Stimulated activated CD4-positive, alpha-beta T cell treated with anti-CD3 and anti-CD28 coated beads, Interleukin-15, amount 100 ng/mL, for 24 hours (primary cell): ENCODE measurements around the gene DAB1.

Source experiments
- DNase-seq: peaks from one replicate; pipeline ENCODE4 v3.0.0-alpha.2; 2020

Gene DAB1

GRCh38 chr1:57007948-57008347 is 415.9 kb downstream of the DAB1 start:
- no peak for DNase-seq

DNA sequence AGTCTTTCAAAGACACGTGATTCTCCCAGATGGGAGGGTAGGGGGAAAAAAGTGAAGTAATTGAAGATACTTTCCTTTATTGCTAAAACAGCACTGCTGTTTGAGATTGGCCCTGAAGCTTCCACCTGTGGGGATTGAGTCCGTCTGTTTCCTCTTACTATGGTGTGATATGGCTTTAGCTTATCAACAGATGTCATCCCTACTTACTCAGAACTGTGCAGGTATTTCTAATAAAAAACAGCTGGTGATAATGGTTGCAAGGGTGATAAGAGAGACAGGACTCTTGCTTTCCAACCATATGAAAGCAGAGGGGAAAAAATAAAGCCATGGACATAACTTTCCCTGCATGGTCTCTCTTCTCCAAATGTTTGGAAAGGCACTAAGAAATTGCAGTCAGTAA is 416.4 kb downstream of the DAB1 start:
- no peak for DNase-seq

DNA sequence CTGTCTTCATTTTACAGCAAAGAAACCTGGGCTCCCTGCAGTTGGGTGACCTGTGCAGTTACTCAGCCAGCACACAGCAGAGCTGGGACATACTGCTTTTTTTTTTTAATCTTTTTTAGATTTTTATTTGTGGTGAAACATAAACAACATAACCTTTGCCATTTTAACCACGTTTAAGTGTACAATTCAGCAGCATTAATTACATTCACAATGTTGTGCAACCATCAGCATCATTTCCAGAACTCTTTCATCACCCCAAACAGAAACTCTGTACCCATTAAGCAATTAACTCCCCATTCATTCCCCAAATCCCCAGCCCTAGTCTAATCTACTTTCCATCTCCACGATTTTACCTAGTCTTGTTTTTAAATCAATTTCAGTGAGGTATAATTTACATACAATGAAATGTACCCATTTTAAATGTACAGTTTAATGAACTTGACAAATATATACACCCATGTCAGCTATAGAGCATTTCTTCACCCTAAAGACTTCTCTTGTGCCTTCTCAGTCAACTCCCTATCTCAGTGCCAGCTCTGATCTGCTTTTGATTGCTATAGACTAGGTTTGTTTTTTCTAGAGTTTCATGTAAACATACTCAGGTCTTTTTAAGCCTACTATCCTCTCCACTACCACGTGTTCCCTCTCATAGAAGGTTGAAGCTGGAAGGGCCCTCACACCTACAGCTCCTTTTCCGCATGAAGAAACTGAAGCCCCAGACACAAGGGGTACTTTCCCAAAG is 420.3 kb downstream of the DAB1 start:
- no peak for DNase-seq

- DNase-seq, result no peak
Measured at GRCh38 chr1:56995414-56996100, 428.3 kb downstream of the DAB1 start.

DNA sequence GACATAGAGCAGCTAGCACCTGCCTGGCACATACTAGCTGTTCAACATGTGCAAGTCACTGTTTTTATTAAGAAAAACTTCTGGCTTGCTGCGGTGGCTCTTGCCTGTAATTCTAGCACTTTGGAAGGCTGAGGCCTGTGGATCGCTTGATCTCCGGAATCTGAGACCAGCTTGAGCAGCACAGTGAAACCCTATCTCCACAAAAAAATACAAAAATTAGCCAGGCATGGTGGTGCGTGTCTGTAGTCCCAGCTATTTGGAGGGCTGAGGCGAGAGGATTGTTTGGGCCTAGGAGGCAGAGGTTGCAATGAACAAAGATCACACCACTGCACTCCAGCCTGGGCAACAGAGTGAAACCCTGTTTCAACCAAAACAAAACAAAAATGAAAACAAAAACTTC is 430.4 kb downstream of the DAB1 start:
- DNase-seq, result no peak

DNA sequence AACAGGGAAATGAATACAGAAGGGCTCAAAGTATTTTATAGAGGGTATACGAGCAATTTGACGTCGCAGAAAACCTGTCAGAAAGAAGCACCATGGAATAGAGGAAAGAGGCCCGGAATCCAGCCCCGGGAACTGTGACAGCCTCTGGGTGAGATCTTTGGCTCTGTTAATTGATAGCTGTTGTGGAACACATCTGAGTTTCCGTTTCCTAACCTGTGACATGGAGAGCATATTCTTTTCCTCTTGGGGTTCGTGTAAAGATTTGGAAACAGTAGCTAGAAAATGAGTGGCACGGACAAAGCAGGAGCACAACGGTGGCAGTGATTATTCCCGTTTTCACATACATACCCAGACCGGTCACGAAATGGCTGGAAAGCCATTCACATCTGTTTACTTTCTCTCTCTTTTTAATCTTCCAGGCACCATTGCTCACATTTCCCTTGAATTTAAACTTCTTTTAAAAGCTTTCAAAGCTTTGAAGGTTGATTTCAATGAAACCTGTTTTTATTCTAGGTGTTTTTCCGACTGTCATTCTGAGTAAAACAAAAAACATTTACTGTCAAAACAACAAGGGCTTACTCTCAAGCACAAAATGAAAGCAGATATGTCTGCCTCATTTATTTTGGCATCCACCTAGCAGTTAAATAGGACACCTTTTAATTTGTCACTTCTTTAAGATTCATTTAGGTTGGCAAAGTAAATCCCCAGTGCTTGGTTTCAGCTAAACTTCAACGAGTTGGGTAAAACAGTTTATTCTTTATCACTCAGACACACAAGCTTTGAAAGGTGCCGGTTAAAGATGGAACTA is 431.3 kb downstream of the DAB1 start:
- DNase-seq, result no peak

DNA sequence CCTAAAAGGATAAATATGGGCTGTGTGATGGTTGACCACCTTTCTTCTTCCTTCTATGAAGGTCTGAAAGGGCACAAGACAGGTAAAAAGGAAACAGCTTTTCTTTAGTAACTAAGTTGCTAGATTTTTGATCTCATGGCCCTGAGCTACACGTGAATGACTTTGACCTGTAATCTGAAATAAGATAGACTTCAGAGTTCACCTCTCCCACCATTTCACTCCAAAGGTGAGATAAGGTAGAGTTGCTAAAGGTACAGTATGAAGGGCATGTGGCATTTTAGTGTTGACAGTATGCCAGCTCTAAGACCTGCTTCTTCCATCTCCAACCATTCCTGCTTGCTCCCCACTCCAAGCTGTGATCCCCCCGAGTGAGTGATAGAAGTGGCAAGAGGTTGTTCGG is 432.3 kb downstream of the DAB1 start:
- DNase-seq, result no peak

- DNase-seq, result no peak
Measured at GRCh38 chr1:56986397-56986796, 437.5 kb downstream of the DAB1 start.

DNA sequence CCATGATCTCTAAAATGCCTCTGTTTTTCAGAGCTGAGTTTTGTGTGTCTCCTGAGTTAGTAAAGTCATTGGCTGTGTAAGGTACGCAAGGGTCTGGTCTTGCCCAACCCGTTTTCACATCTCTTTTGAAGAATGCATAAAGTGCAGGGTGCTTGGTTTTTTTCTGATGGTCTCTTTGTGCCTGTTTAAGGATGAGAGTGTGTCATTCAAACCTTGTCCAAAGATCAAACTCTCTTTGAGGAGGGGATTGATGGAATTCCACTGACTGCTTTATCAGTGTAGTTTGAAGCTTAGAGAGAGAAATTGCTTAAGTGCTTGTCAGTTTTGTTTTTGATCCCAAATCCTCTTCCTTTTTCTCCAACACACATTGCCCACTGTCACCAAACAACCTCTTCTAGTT is 438.0 kb downstream of the DAB1 start:
- no peak for DNase-seq

DNA sequence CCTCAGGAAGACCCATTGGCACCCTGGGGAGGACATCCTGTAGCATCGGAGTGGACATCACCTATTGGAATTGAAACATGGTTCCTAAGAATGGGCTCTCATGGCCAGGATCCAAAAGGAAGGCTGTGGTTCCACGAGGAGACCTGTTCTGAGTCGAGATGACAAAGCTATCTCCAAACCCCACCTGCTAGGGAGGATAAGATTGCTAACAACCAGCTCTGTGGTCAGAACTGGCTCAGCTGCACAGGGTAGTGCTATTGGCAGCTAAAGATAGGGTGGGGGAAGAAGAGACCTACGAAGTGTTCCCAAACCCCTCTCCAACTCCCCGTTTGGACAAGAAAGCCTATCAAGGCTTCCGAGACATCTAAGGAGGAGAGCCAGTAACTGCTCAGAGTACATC is 440.4 kb downstream of the DAB1 start:
- DNase-seq, result no peak

GRCh38 chr1:56979986-56980755 is 443.7 kb downstream of the DAB1 start:
- DNase-seq, result no peak

DNA sequence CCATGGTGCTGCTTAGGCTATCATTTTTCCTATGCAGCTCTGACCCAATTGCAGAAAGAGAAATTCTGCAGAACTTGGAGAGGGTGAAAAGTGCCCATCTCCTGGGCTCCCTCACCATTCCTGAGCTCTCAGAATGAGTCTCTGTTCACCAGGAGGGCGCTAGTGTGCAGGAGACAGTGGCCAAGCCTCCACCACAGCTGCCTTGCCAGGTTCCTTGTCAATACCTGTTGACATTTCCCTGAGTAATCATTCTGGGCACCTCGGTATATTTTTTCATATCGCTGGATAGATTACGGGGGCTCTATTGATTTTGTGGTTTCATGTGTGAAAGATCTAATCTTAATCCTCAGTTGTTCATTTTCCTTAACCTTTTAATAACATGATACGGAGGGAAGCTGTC is 445.0 kb downstream of the DAB1 start:
- DNase-seq, result no peak

DNA sequence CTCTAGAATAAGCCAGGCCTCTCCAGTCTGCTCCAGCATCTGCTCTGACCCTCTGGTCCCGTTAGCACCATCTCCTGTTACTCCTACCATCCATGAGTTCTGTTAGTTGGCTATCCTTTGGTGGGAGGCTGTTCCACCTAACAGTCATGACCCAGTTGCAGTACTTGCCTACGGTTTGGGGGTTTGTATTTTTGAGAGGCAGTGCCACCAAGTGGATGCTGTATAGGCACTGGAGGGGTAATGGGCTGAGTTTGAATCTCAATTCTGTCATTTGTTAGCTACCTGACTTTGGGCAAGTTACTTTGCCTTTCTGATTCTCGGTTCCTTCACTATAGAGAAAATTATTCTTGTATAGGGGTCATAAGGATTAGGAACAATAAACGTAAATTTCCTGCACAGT is 445.9 kb downstream of the DAB1 start:
- no peak for DNase-seq

- no peak for DNase-seq
Measured at GRCh38 chr1:56975446-56975845, 448.4 kb downstream of the DAB1 start.

DNA sequence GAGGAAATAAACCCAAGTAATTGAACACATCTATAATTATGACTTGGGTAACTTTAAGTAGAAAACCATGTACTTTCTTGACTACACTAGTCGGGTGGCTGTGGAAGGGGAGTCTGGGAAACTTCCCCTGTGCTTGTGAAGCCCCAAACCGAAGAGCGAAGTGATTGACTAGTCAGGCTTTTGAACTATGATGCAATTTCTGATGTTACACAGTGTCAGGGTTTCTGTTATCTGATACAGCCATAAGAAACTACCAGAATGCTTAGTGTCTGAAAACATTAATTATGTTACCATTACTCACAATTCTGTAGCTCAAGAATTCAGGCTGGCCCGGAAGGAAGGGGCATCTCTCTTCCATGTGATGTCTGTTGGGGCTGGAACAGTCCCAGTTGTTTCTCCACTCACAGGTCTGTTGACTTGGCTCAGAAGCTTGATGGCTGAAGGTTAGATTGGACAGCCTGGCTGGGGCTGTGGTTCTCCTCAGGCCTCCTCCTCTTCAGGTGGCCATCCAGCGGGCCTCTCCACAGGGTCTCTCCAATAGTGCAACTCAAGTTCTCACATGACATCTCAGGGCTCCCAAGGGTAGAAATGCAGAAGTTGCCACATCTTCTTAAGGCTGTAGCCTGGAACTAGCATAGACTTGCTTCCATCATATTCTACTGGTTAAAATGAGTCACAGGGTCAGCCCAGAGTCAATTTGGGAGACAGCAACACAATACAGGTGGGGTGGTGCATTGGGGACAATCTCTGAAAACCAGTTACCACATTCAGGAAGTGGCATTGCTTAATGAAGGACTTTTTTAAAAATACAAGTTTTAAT is 449.7 kb downstream of the DAB1 start:
- no peak for DNase-seq

DNA sequence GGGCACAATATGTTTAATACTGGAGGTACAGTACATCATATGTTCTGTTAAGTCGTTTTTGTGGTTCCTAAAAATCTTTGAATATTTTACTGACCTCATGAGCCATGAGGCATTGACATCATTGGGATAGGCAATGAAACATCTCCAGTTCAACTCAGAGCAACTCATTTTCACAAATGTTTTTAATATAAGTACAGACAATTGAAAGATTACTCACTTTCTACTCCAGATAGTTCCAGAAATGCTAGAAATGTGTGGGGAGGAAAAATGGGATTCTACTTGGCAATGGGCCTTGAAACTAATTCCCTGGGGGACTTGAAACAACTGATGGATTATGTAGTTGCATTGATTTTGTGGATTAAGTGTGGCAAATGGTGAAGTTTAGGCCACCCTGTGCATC is 450.9 kb downstream of the DAB1 start:
- no peak for DNase-seq

DNA sequence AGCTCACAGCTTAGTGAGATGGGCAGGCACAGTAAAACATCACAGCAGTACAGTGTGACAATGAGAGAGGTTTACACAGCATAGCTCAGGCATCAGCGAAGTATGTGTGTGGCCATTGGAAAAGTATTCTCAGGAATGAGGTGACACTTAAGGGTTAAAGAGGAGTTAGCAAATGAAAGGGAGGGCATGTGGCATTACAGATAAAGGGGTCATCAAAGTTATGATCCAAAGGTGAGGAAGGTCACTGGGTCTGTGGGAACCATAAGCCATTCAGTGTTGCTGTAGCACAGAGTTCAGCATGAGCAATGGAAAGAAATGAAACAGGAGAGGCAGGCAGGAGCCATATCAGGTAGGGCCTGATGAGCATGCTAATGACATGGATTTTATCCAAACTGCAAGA is 453.6 kb downstream of the DAB1 start:
- DNase-seq, result no peak

DNA sequence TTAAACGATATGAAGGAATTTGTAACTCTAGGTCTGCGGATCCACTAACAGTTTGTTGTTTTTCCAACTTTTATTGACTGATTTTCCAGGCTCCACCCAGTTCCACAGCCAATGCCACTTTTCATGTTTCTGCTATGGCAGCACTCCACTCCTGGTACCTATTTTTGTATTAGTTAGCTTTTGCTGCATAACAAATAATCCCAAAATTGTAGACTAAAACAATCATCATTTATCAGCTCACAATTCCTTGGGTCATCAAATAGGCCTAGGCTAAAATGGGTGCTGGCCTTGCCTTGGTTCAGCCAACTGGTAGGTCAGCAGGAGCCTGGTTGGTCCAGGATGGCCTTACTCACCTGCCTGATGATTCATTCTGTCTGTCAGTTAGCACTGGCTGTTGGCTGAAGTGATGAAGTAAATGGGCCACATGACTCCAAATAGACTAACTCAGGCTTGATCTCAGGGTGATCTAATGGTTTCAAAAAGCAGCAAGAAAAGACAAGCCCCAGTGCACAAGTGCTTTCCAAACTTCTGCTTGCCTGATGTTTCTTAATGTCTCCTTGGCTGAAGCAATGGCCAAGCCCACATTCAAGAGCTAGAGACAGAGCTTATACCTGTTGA is 454.9 kb downstream of the DAB1 start:
- DNase-seq, result no peak

- DNase-seq, result peak; percentile 16
Measured at GRCh38 chr1:56967900-56968832, 455.7 kb downstream of the DAB1 start.

DNA sequence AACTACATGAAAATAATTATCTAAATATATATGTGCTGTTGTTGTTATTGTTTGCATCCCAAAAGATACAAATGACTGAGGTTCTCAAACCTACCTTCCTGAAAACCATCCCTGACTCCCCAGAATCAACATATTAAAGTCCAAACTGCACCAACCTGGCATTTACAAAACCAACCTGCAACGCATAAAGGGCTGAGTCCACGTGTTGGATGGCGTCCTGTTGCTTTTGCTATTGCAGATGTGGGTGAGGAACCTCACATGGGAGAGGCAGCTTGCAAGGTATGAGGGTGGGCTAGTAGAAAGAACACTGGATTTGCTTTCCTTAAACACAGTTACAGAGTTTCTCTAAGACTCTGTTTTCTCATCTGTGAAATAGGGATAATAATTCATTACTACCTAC is 456.5 kb downstream of the DAB1 start:
- no peak for DNase-seq

DNA sequence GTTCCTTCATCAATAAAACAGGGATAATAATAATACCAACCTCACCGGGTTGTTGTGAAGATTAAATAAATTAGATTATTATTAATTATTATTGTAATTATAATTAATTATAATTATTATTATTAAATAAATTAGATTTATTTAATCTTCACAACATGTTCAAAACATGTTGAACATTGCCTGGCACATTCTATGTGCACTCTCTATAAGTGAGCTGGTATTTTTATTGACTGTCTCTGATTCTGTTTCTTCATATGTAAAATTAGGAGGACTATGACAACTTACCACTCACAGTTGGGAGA is 457.2 kb downstream of the DAB1 start:
- no peak for DNase-seq
